Measurements from ENCODE around the gene LDLRAD4.

LDLRAD4 gene

GRCh38 chr18:13217971-13218367 lies 591 bp upstream of the LDLRAD4 start:
- Histone ChIP-seq H3K9ac (ENCODE audit: low read length) (peak overlapping the region; percentile 59), H3K4me1 (ENCODE audit: control insufficient read depth, insufficient read depth, low read length) (peaks cover 21% of the 10 kb centered on the region), H3K9me3 (ENCODE audit: control insufficient read depth, insufficient read depth, low read depth, low read length) (no peaks in the 10 kb centered on the region), H3K27me3 (ENCODE audit: control insufficient read depth, insufficient read depth, low read length) (peaks cover 49% of the 10 kb centered on the region), H3K4me3 (ENCODE audit: low read depth, low read length) (peak overlapping the region; percentile 80), H3K36me3 (ENCODE audit: control insufficient read depth, insufficient read depth, low read length) (no peaks in the 10 kb centered on the region), H3K27ac (ENCODE audit: low read depth, low read length) (no peak overlapping the region)

- H3K9ac ChIP-seq (ENCODE audit: low read length), result peak overlapping the region; percentile 65
- peaks cover 49% of the 10 kb centered on the region for H3K27me3 ChIP-seq (ENCODE audit: control insufficient read depth, insufficient read depth, low read length)
- no peaks in the 10 kb centered on the region for H3K36me3 ChIP-seq (ENCODE audit: control insufficient read depth, insufficient read depth, low read length)
- H3K4me1 ChIP-seq (ENCODE audit: control insufficient read depth, insufficient read depth, low read length), result peaks cover 28% of the 10 kb centered on the region
- no peaks in the 10 kb centered on the region for H3K9me3 ChIP-seq (ENCODE audit: control insufficient read depth, insufficient read depth, low read depth, low read length)
- peak overlapping the region; percentile 80 for H3K4me3 ChIP-seq (ENCODE audit: low read depth, low read length)
- no peak overlapping the region for H3K27ac ChIP-seq (ENCODE audit: low read depth, low read length)
Observed at GRCh38 chr18:13218997-13219396, 437 bp downstream of the LDLRAD4 start.

- Histone ChIP-seq H3K27ac (ENCODE audit: low read depth, low read length) (no peak overlapping the region), H3K27me3 (ENCODE audit: control insufficient read depth, insufficient read depth, low read length) (peaks cover 49% of the 10 kb centered on the region), H3K9ac (ENCODE audit: low read length) (no peak overlapping the region), H3K9me3 (ENCODE audit: control insufficient read depth, insufficient read depth, low read depth, low read length) (no peaks in the 10 kb centered on the region), H3K4me1 (ENCODE audit: control insufficient read depth, insufficient read depth, low read length) (peaks cover 28% of the 10 kb centered on the region), H3K4me3 (ENCODE audit: low read depth, low read length) (peak overlapping the region; percentile 80), H3K36me3 (ENCODE audit: control insufficient read depth, insufficient read depth, low read length) (no peaks in the 10 kb centered on the region)
Observed at GRCh38 chr18:13219593-13220159, 1.1 kb downstream of the LDLRAD4 start.

- no peaks in the 10 kb centered on the region for H3K9me3 ChIP-seq (ENCODE audit: control insufficient read depth, insufficient read depth, low read depth, low read length)
- no peak overlapping the region for H3K27ac ChIP-seq (ENCODE audit: low read depth, low read length)
- no peak overlapping the region for H3K9ac ChIP-seq (ENCODE audit: low read length)
- H3K27me3 ChIP-seq (ENCODE audit: control insufficient read depth, insufficient read depth, low read length), result peaks cover 45% of the 10 kb centered on the region
- H3K4me1 ChIP-seq (ENCODE audit: control insufficient read depth, insufficient read depth, low read length), result peaks cover 28% of the 10 kb centered on the region
- H3K36me3 ChIP-seq (ENCODE audit: control insufficient read depth, insufficient read depth, low read length), result no peaks in the 10 kb centered on the region
- no peak overlapping the region for H3K4me3 ChIP-seq (ENCODE audit: low read depth, low read length)
Observed at GRCh38 chr18:13220361-13220991, 1.9 kb downstream of the LDLRAD4 start.

GRCh38 chr18:13221869-13222855 lies 3.6 kb downstream of the LDLRAD4 start:
- no peaks in the 10 kb centered on the region for H3K9me3 ChIP-seq (ENCODE audit: control insufficient read depth, insufficient read depth, low read depth, low read length)
- H3K4me1 ChIP-seq (ENCODE audit: control insufficient read depth, insufficient read depth, low read length), result peaks cover 28% of the 10 kb centered on the region
- no peak overlapping the region for H3K27ac ChIP-seq (ENCODE audit: low read depth, low read length)
- no peak overlapping the region for H3K9ac ChIP-seq (ENCODE audit: low read length)
- H3K27me3 ChIP-seq (ENCODE audit: control insufficient read depth, insufficient read depth, low read length), result peaks cover 30% of the 10 kb centered on the region
- H3K36me3 ChIP-seq (ENCODE audit: control insufficient read depth, insufficient read depth, low read length), result no peaks in the 10 kb centered on the region
- H3K4me3 ChIP-seq (ENCODE audit: low read depth, low read length), result no peak overlapping the region

GRCh38 chr18:13222856-13223281 lies 4.3 kb downstream of the LDLRAD4 start:
- H3K4me3 ChIP-seq (ENCODE audit: low read depth, low read length), result no peak overlapping the region
- no peak overlapping the region for H3K9ac ChIP-seq (ENCODE audit: low read length)
- H3K4me1 ChIP-seq (ENCODE audit: control insufficient read depth, insufficient read depth, low read length), result peaks cover 28% of the 10 kb centered on the region
- no peak overlapping the region for H3K27ac ChIP-seq (ENCODE audit: low read depth, low read length)
- no peaks in the 10 kb centered on the region for H3K36me3 ChIP-seq (ENCODE audit: control insufficient read depth, insufficient read depth, low read length)
- H3K27me3 ChIP-seq (ENCODE audit: control insufficient read depth, insufficient read depth, low read length), result peaks cover 30% of the 10 kb centered on the region
- H3K9me3 ChIP-seq (ENCODE audit: control insufficient read depth, insufficient read depth, low read depth, low read length), result no peaks in the 10 kb centered on the region

- Histone ChIP-seq H3K4me1 (ENCODE audit: control insufficient read depth, insufficient read depth, low read length) (peaks cover 28% of the 10 kb centered on the region), H3K36me3 (ENCODE audit: control insufficient read depth, insufficient read depth, low read length) (no peaks in the 10 kb centered on the region), H3K4me3 (ENCODE audit: low read depth, low read length) (no peak overlapping the region), H3K9ac (ENCODE audit: low read length) (no peak overlapping the region), H3K27me3 (ENCODE audit: control insufficient read depth, insufficient read depth, low read length) (peaks cover 23% of the 10 kb centered on the region), H3K9me3 (ENCODE audit: control insufficient read depth, insufficient read depth, low read depth, low read length) (no peaks in the 10 kb centered on the region), H3K27ac (ENCODE audit: low read depth, low read length) (no peak overlapping the region)
Observed at GRCh38 chr18:13223311-13224143, 5.0 kb downstream of the LDLRAD4 start.

- no peaks in the 10 kb centered on the region for H3K36me3 ChIP-seq (ENCODE audit: control insufficient read depth, insufficient read depth, low read length)
- H3K27ac ChIP-seq (ENCODE audit: low read depth, low read length), result no peak overlapping the region
- H3K4me3 ChIP-seq (ENCODE audit: low read depth, low read length), result no peak overlapping the region
- peaks cover 22% of the 10 kb centered on the region for H3K4me1 ChIP-seq (ENCODE audit: control insufficient read depth, insufficient read depth, low read length)
- H3K27me3 ChIP-seq (ENCODE audit: control insufficient read depth, insufficient read depth, low read length), result peaks cover 6% of the 10 kb centered on the region
- H3K9ac ChIP-seq (ENCODE audit: low read length), result no peak overlapping the region
- no peaks in the 10 kb centered on the region for H3K9me3 ChIP-seq (ENCODE audit: control insufficient read depth, insufficient read depth, low read depth, low read length)
Observed at GRCh38 chr18:13225261-13225660, 6.7 kb downstream of the LDLRAD4 start.

GRCh38 chr18:13226533-13227144 lies 8.1 kb downstream of the LDLRAD4 start:
- H3K36me3 ChIP-seq (ENCODE audit: control insufficient read depth, insufficient read depth, low read length), result no peaks in the 10 kb centered on the region
- no peak overlapping the region for H3K27ac ChIP-seq (ENCODE audit: low read depth, low read length)
- H3K4me3 ChIP-seq (ENCODE audit: low read depth, low read length), result no peak overlapping the region
- H3K4me1 ChIP-seq (ENCODE audit: control insufficient read depth, insufficient read depth, low read length), result peaks cover 20% of the 10 kb centered on the region
- no peaks in the 10 kb centered on the region for H3K9me3 ChIP-seq (ENCODE audit: control insufficient read depth, insufficient read depth, low read depth, low read length)
- no peaks in the 10 kb centered on the region for H3K27me3 ChIP-seq (ENCODE audit: control insufficient read depth, insufficient read depth, low read length)
- H3K9ac ChIP-seq (ENCODE audit: low read length), result no peak overlapping the region

- Histone ChIP-seq H3K9me3 (ENCODE audit: control insufficient read depth, insufficient read depth, low read depth, low read length) (no peaks in the 10 kb centered on the region), H3K9ac (ENCODE audit: low read length) (no peak overlapping the region), H3K4me3 (ENCODE audit: low read depth, low read length) (no peak overlapping the region), H3K27me3 (ENCODE audit: control insufficient read depth, insufficient read depth, low read length) (no peaks in the 10 kb centered on the region), H3K36me3 (ENCODE audit: control insufficient read depth, insufficient read depth, low read length) (no peaks in the 10 kb centered on the region), H3K27ac (ENCODE audit: low read depth, low read length) (no peak overlapping the region), H3K4me1 (ENCODE audit: control insufficient read depth, insufficient read depth, low read length) (peaks cover 8% of the 10 kb centered on the region)
Observed at GRCh38 chr18:13227910-13228309, 9.3 kb downstream of the LDLRAD4 start.

Data from HUES6 (cell line).